Right lobe of liver (tissue), 6 donors: ENCODE measurements around the gene RNU1-3. TPM values are rescaled to one million over a fixed set of nuclear protein-coding genes. Genes with fewer than 3 reads are reported as not detected.
"Not testable (repeated sequence)": the region's sequence is repeated elsewhere in the genome, so short reads cannot be mapped to it uniquely, and the experiment has no call there.

Experiments used
- ATAC-seq, 4 donors: fragments of 200-7000 bp; cut with Tn5 transposase; one replicate each; pipeline ENCODE4 v1.9.1; 2020; ENCODE audit warnings: mild to moderate bottlenecking in 4 of 4, moderate library complexity in 4 of 4
- DNase-seq, 3 donors: peaks; one replicate each; pipeline ENCODE4 v3.0.0-alpha.2; 2020
- H3K27ac ChIP-seq, 3 donors: fragments of 200-600 bp; one replicate each; pipeline ENCODE4 v1.8.0; 2022
- H3K27me3 ChIP-seq, 2 donors: fragments of 200-600 bp; one replicate each; pipeline ENCODE4 v1.8.0; 2022
- H3K36me3 ChIP-seq, 4 donors: fragments of 200-600 bp; sonication (generic) in 1 of 4; one replicate each; pipeline versions ENCODE4 v1.5.1 to v1.8.0; 2017 to 2022; ENCODE audit warnings: control low read depth in 1 of 4
- H3K4me1 ChIP-seq, 4 donors: fragments of 200-600 bp; sonication (generic) in 1 of 4; one replicate each; pipeline versions ENCODE4 v1.5.1 to v1.8.0; 2017 to 2022; ENCODE audit warnings: control low read depth in 1 of 4
- H3K4me3 ChIP-seq, 3 donors: fragments of 200-600 bp; one replicate each; pipeline ENCODE4 v1.8.0; 2022
- H3K9me3 ChIP-seq, 4 donors: fragments of 200-600 bp; sonication (generic) in 1 of 4; one replicate each; pipeline versions ENCODE4 v1.5.1 to v1.8.0; 2017 to 2022; ENCODE audit warnings: control low read depth in 1 of 4
- CTCF ChIP-seq, 4 donors: fragments of 200-600 bp in 3 of 4; fragments of 450-650 bp in 1 of 4; IDR thresholded peaks; one replicate each; pipeline versions ENCODE4 v1.5.1 to v1.8.0; 2016 to 2022; ENCODE audit warnings: antibody characterized with exemption in 4 of 4, mild to moderate bottlenecking in 2 of 4
- POLR2A ChIP-seq: fragments of 450-650 bp; IDR thresholded peaks from one replicate; pipeline ENCODE4 v1.6.1; 2017; ENCODE audit warnings: antibody characterized with exemption, mild to moderate bottlenecking
- WGBS: methylation state at CpG from one replicate; pipeline ENCODE4 v1.1.6; 2018; ENCODE audit warnings: low coverage, low lambda C conversion rate; ENCODE audit not compliant: insufficient coverage; ENCODE audit errors: missing lambda C conversion rate; 5-methylcytosine and 5-hydroxymethylcytosine counted together
- intact Hi-C, 2 donors: fragments of 100-400 bp; cut with DNase I; formaldehyde crosslinking; loops; one replicate each; pipeline versions ENCODE4 v1.11.2 to v1.14.1; 2022
- total RNA-seq, 6 experiments: library from RNA; depleted of rRNA in 2 of 6; stranded (reverse); fragments of >200 nt in 2 of 6; fragmentation: NEBNext Ultra II Directional in 3 of 6; extraction: Animal tissue kit (Norgen Biotek cat#: 25700) in 3 of 6; gene quantifications; one replicate each; pipeline versions ENCODE4 v1.1.0 to v1.2.4, GENCODE V29; 2016 to 2023
- donor health status: DM: no; HTN: yes; CAD: no.
- donor health status: DM: no; HTN: no; CAD: no.
- donor health status: DM: no; HTN: no; CAD: no.
- donor health status: DM: no; HTN: yes; CAD: no.
- donor health status: DM: no; HTN: yes; CAD: no.

The RNU1-3 gene
- total RNA-seq, 6 experiments from 2014 or later = under 0.01 to 3,377 (median 977) TPM

- ATAC-seq = peak in 3 of 4 donors; percentile 1 to 3 (median 1)
- Histone ChIP-seq H3K4me1 (peaks cover 0 to 44% (median 17%) of the 10 kb centered on the region in 4 donors), H3K4me3 (peak overlapping the region; percentile 66 to 92 (median 89)), H3K36me3 (peaks cover 0 to 11% (median 3%) of the 10 kb centered on the region in 4 donors), H3K9me3 (no peaks in the 10 kb centered on the region), H3K27me3 (no peaks in the 10 kb centered on the region), H3K27ac (peak overlapping the region; percentile 96 to 98 (median 96))
- intact Hi-C loops = no loop called here
- DNase-seq = no peak
- TF ChIP-seq CTCF (IDR thresholded peaks at IDR 0.05) (no peak), POLR2A (no peak)
- WGBS = 0% methylated on average over 16 of the region's 16 CpGs
Observed at GRCh38 chr1:16644193-16644481, 22.6 kb downstream of the RNU1-3 start.

GRCh38 chr1:16643476-16644192 lies 23.1 kb downstream of the RNU1-3 start:
- H3K36me3 ChIP-seq = peaks cover 0 to 16% (median 3%) of the 10 kb centered on the region in 4 donors
- intact Hi-C loops, H3K27me3 ChIP-seq, ATAC-seq, H3K9me3 ChIP-seq: not testable (repeated sequence)
- H3K4me3 ChIP-seq = peak overlapping the region; percentile 66 to 92 (median 89)
- peak; percentile 42 to 65 (median 50) for DNase-seq
- peaks cover 0 to 44% (median 17%) of the 10 kb centered on the region in 4 donors for H3K4me1 ChIP-seq
- H3K27ac ChIP-seq = peak overlapping the region; percentile 96 to 98 (median 96)
- WGBS = 15% methylated on average over 12 of the region's 12 CpGs

- Histone ChIP-seq H3K4me1 (peaks cover 0 to 44% (median 17%) of the 10 kb centered on the region in 4 donors), H3K36me3 (peaks cover 0 to 16% (median 3%) of the 10 kb centered on the region in 4 donors), H3K4me3 (peak overlapping the region in 1 of 3 donors; percentile 66)
- intact Hi-C loops, H3K9me3 ChIP-seq, H3K27me3 ChIP-seq, H3K27ac ChIP-seq, ATAC-seq: not testable (repeated sequence)
- DNase-seq = peak; percentile 30 to 72 (median 60)
- 83% methylated on average over 4 of the region's 4 CpGs for WGBS
Observed at GRCh38 chr1:16643001-16643411, 23.7 kb downstream of the RNU1-3 start.

- Histone ChIP-seq H3K4me1 (peaks cover 0 to 44% (median 17%) of the 10 kb centered on the region in 4 donors), H3K36me3 (peaks cover 0 to 16% (median 3%) of the 10 kb centered on the region in 4 donors)
- intact Hi-C loops, H3K4me3 ChIP-seq, H3K9me3 ChIP-seq, ATAC-seq, H3K27me3 ChIP-seq, H3K27ac ChIP-seq: not testable (repeated sequence)
- 64% methylated on average over 8 of the region's 9 CpGs for WGBS
- DNase-seq = peak; percentile 26 to 65 (median 54)
Observed at GRCh38 chr1:16642025-16642966, 24.5 kb downstream of the RNU1-3 start.

GRCh38 chr1:16641159-16641975 lies 25.4 kb downstream of the RNU1-3 start:
- H3K9me3 ChIP-seq, DNase-seq, H3K4me3 ChIP-seq, H3K27ac ChIP-seq, H3K27me3 ChIP-seq, ATAC-seq, intact Hi-C loops: not testable (repeated sequence)
- Histone ChIP-seq H3K36me3 (peaks cover 0 to 16% (median 3%) of the 10 kb centered on the region in 4 donors), H3K4me1 (peaks cover 0 to 44% (median 17%) of the 10 kb centered on the region in 4 donors)
- whole genome bisulfite sequencing = 86% methylated on average over 8 of the region's 8 CpGs

- H3K9me3 ChIP-seq, H3K27ac ChIP-seq, intact Hi-C loops, H3K4me3 ChIP-seq, H3K27me3 ChIP-seq: not testable (repeated sequence)
- H3K4me1 ChIP-seq = peaks cover 0 to 44% (median 17%) of the 10 kb centered on the region in 4 donors
- peak in 1 of 4 donors; percentile 3 for ATAC-seq
- peak; percentile 19 to 57 (median 50) for DNase-seq
- H3K36me3 ChIP-seq = peaks cover 0 to 24% (median 3%) of the 10 kb centered on the region in 4 donors
- WGBS = 69% methylated on average over 11 of the region's 11 CpGs
Observed at GRCh38 chr1:16639091-16640031, 27.4 kb downstream of the RNU1-3 start.

- peak in 2 of 3 donors; percentile 45 to 53 for DNase-seq
- H3K9me3 ChIP-seq, H3K4me3 ChIP-seq, H3K27me3 ChIP-seq, intact Hi-C loops, H3K27ac ChIP-seq: not testable (repeated sequence)
- ATAC-seq = peak in 3 of 4 donors; percentile 4 to 9 (median 6)
- 88% methylated on average over 6 of the region's 6 CpGs for WGBS
- Histone ChIP-seq H3K4me1 (peaks cover 0 to 35% (median 13%) of the 10 kb centered on the region in 4 donors), H3K36me3 (peaks cover 4 to 35% (median 12%) of the 10 kb centered on the region in 4 donors)
Observed at GRCh38 chr1:16637941-16638778, 28.6 kb downstream of the RNU1-3 start.
